Peyer's patch (tissue), 4 donors: Measurements from ENCODE around the gene EML4.

Experiments used
- POLR2A ChIP-seq, 2 donors: fragments of 450-650 bp; IDR thresholded peaks; one replicate each; pipeline ENCODE4 v1.5.1; 2017; ENCODE audit warnings: antibody characterized with exemption in 2 of 2, mild to moderate bottlenecking in 2 of 2, moderate library complexity in 2 of 2
- TF ChIP-seq, protein P1 (sequence below), 6 experiments: fragments of 450-650 bp in 4 of 6; fragments of 200-600 bp in 2 of 6; sonication (generic) in 1 of 6; IDR thresholded peaks; one replicate each; pipeline ENCODE4 v1.5.1; 2017 to 2019; ENCODE audit warnings: antibody characterized with exemption in 6 of 6, mild to moderate bottlenecking in 3 of 6, moderate library complexity in 1 of 6

DNA sequence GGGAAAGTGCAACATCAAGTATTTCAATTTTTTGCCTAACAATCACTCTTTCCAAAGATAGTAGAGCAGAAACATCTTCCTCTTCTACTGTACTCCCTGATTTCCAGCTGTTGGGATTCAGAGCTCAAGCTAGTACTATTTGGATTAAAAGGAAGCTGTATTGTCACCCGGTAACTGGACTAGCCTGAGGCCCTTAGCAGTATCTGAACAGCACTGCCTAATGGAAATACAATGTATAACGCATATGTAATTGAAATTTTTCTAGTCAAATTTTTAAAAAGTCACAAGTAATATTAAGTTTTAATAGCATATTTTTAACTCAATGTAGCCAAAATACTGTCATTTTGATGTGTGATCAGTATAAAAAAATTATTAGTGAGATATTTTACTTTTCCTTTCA, 105.7 kb downstream of the EML4 start:
- TF ChIP-seq, protein P1, sequence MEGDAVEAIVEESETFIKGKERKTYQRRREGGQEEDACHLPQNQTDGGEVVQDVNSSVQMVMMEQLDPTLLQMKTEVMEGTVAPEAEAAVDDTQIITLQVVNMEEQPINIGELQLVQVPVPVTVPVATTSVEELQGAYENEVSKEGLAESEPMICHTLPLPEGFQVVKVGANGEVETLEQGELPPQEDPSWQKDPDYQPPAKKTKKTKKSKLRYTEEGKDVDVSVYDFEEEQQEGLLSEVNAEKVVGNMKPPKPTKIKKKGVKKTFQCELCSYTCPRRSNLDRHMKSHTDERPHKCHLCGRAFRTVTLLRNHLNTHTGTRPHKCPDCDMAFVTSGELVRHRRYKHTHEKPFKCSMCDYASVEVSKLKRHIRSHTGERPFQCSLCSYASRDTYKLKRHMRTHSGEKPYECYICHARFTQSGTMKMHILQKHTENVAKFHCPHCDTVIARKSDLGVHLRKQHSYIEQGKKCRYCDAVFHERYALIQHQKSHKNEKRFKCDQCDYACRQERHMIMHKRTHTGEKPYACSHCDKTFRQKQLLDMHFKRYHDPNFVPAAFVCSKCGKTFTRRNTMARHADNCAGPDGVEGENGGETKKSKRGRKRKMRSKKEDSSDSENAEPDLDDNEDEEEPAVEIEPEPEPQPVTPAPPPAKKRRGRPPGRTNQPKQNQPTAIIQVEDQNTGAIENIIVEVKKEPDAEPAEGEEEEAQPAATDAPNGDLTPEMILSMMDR (IDR thresholded peaks at IDR 0.05), result no peak
- no peak for TF ChIP-seq POLR2A (IDR thresholded peaks at IDR 0.05)
